Lung (tissue), 12 donors: Measurements from ENCODE around the gene CCL15. TPM values are rescaled to one million over a fixed set of nuclear protein-coding genes. Genes with fewer than 3 reads are reported as not detected.

Experiments used
- ATAC-seq: fragments of 200-7000 bp; cut with Tn5 transposase; one replicate; pipeline ENCODE4 v1.9.1; 2020; ENCODE audit warnings: moderate number of reproducible peaks; ENCODE audit not compliant: insufficient read depth, low FRiP score
- DNase-seq, 3 donors: peaks; one replicate each; pipeline ENCODE4 v3.0.0-alpha.2; 2013 to 2017
- H3K27ac ChIP-seq, 2 donors: one replicate each; pipeline ENCODE4 v1.5.1; 2013; ENCODE audit warnings: mild to moderate bottlenecking in 2 of 2, moderate library complexity in 2 of 2, control low read depth in 1 of 2, inconsistent platforms in 1 of 2, low read depth in 1 of 2, low read length in 1 of 2
- H3K27me3 ChIP-seq, 3 donors: one replicate each; pipeline ENCODE4 v1.5.1; 2013; ENCODE audit warnings: low read length in 2 of 3; ENCODE audit not compliant: control insufficient read depth in 3 of 3, insufficient read depth in 3 of 3
- H3K36me3 ChIP-seq, 4 donors: one replicate each; pipeline ENCODE4 v1.5.1; 2013; ENCODE audit warnings: low read length in 4 of 4, mild to moderate bottlenecking in 1 of 4, moderate library complexity in 1 of 4; ENCODE audit not compliant: control insufficient read depth in 4 of 4, insufficient read depth in 4 of 4
- H3K4me1 ChIP-seq, 5 donors: one replicate each; pipeline ENCODE4 v1.5.1; 2013; ENCODE audit warnings: low read length in 5 of 5, mild to moderate bottlenecking in 2 of 5, moderate library complexity in 1 of 5; ENCODE audit not compliant: control insufficient read depth in 5 of 5, insufficient read depth in 5 of 5
- H3K4me3 ChIP-seq: one replicate; pipeline ENCODE4 v1.5.1; 2013; ENCODE audit warnings: mild to moderate bottlenecking, control low read depth, moderate library complexity
- H3K9ac ChIP-seq, 2 donors: one replicate each; pipeline ENCODE4 v1.5.1; 2013; ENCODE audit warnings: low read length in 2 of 2, control low read depth in 1 of 2; ENCODE audit not compliant: insufficient read depth in 1 of 2
- H3K9me3 ChIP-seq, 4 donors: one replicate each; pipeline ENCODE4 v1.5.1; 2013; ENCODE audit warnings: low read length in 3 of 4, mild to moderate bottlenecking in 1 of 4, moderate library complexity in 1 of 4; ENCODE audit not compliant: control insufficient read depth in 4 of 4, insufficient read depth in 3 of 4
- WGBS, 2 donors: extraction: QIAGEN DNeasy Blood & Tissue Kit; methylation state at CpG; one replicate each; pipeline ENCODE4 v1.1.7; 2013; 5-methylcytosine and 5-hydroxymethylcytosine counted together
- polyA plus RNA-seq, 2 donors: library from polyadenylated mRNA; stranded (reverse); fragments of 200-250 nt; gene quantifications; one replicate each; pipeline ENCODE4 v1.2.1, GENCODE V29; 2013
- total RNA-seq, 2 donors: library from RNA; depleted of rRNA in 1 of 2; stranded (reverse); fragments of >200 nt in 1 of 2; gene quantifications; one replicate each; pipeline ENCODE4 v1.2.1, GENCODE V29; 2014 to 2021
- TF ChIP-seq, protein P1 (sequence below): IDR thresholded peaks from 2 replicates; pipeline ENCODE4 v1.5.1; 2012; ENCODE audit warnings: mild to moderate bottlenecking; ENCODE audit errors: control extremely low read depth, extremely low read depth
- donor health status: control.
- donor health status: control.
- donor health status: Bipolar disorder and iron deficiency.
- donor health status: healthy.
- donor health status: DM: yes; HTN: yes; CAD: no.

The CCL15 gene
- total and polyA plus RNA-seq, 4 donors: 0.84 to 1.4 (median 1.2) TPM

GRCh38 chr17:35986643-35987042 lies 14.7 kb downstream of the CCL15 start, which contains the start of gene CCL14:
CCL14 (minus strand) TSS chr17:35986729; CDS start chr17:35986649, 80 bp downstream.
- DNase-seq (no peak), ATAC-seq (no peak)
- Histone ChIP-seq H3K27ac (peak within 1 kb of the TSS in 1 of 2 donors; percentile 6), H3K9me3 (peaks cover 0 to 4% (median 0%) of the 10 kb centered on the region in 4 donors), H3K36me3 (no peaks in the 10 kb centered on the region), H3K4me3 (no peak within 1 kb of the TSS), H3K9ac (no peak within 1 kb of the TSS), H3K4me1 (peaks cover 0 to 15% (median 0%) of the 10 kb centered on the region in 5 donors), H3K27me3 (no peaks in the 10 kb centered on the region)
- TF ChIP-seq, protein P1, sequence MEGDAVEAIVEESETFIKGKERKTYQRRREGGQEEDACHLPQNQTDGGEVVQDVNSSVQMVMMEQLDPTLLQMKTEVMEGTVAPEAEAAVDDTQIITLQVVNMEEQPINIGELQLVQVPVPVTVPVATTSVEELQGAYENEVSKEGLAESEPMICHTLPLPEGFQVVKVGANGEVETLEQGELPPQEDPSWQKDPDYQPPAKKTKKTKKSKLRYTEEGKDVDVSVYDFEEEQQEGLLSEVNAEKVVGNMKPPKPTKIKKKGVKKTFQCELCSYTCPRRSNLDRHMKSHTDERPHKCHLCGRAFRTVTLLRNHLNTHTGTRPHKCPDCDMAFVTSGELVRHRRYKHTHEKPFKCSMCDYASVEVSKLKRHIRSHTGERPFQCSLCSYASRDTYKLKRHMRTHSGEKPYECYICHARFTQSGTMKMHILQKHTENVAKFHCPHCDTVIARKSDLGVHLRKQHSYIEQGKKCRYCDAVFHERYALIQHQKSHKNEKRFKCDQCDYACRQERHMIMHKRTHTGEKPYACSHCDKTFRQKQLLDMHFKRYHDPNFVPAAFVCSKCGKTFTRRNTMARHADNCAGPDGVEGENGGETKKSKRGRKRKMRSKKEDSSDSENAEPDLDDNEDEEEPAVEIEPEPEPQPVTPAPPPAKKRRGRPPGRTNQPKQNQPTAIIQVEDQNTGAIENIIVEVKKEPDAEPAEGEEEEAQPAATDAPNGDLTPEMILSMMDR: no peak
- 63 to 70% methylated on average over 1 of the region's 1 CpG for WGBS, 2 donors

GRCh38 chr17:35984140-35984539 lies 17.2 kb downstream of the CCL15 start:
- Histone ChIP-seq H3K4me3 (no peak overlapping the region), H3K9me3 (peaks cover 0 to 3% (median 0%) of the 10 kb centered on the region in 4 donors), H3K27me3 (no peaks in the 10 kb centered on the region), H3K27ac (no peak overlapping the region), H3K9ac (no peak overlapping the region), H3K36me3 (no peaks in the 10 kb centered on the region), H3K4me1 (peaks cover 0 to 10% (median 0%) of the 10 kb centered on the region in 5 donors)
- 96 to 98% methylated on average over 6 of the region's 6 CpGs for WGBS, 2 donors
- no peak for ATAC-seq
- TF ChIP-seq, protein P1: no peak
- DNase-seq: no peak

DNA sequence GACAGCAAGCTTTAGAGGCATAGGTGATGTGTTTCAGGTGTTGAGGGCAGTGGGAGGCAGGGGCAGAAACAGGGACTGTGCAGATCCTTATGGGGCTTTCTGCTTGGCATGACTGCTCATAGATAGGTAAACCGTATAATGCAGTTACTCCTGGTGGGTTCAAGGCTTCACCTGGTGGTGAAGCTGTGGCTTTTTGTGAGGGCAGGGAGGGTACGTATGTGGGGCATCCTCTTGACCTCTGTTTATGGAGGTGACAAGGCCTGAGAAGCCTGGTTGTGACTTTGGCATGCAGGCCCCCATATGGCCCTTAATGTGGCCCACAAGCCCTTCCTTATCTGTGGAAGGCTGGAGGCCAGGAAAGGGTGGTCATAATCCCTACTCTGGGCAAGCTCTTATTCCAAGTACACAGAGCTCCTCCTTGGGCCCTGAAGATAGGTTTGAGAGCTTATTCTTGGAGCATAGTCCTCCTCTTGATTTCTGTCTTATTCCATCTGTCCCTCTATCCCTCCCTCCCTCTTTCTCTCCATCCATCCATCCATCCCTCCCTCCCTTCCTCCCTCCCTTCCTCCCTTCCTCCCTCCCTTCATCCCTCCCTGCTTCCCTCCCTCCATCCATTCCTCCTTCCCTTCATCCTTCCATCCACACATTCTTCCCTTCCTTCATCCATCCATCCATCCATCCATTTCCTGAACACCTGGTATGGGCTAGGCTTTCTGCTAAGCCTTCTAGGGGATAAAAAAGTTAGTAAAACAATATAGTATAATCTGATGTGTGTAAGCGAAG lies 18.8 kb downstream of the CCL15 start:
- Histone ChIP-seq H3K4me1 (peaks cover 0 to 10% (median 0%) of the 10 kb centered on the region in 5 donors), H3K27ac (no peak overlapping the region), H3K27me3 (no peaks in the 10 kb centered on the region), H3K36me3 (no peaks in the 10 kb centered on the region), H3K4me3 (no peak overlapping the region), H3K9ac (no peak overlapping the region), H3K9me3 (no peaks in the 10 kb centered on the region)
- DNase-seq (no peak), ATAC-seq (no peak)
- TF ChIP-seq, protein P1: no peak
- WGBS, 2 donors: 87 to 92% methylated on average over 3 of the region's 3 CpGs
